Measurements from ENCODE around the gene CLK3.

GRCh38 chr15:74628949-74629348, 13.3 kb downstream of the CLK3 start:
- TF ChIP-seq POLR2AphosphoS5 (IDR thresholded peaks at IDR 0.05; ENCODE audit: low read depth, low read length): no peak
- no peak for TF ChIP-seq POLR2A (IDR thresholded peaks at IDR 0.05; ENCODE audit: low read depth, low read length)
- no peak for TF ChIP-seq TAF1 (IDR thresholded peaks at IDR 0.05; ENCODE audit: borderline replicate concordance, low read depth, low read length)
